ENCODE results near the gene LIN7B.
A peak's percentile ranks its signal among the peaks of the same experiment; 100 is the strongest.
"Not testable (repeated sequence)": the region's sequence is repeated elsewhere in the genome, so short reads cannot be mapped to it uniquely, and the experiment has no call there.

Gene LIN7B

GRCh38 chr19:49074869-49075268 lies 39.3 kb upstream of the LIN7B start:
- TF ChIP-seq, protein P1, sequence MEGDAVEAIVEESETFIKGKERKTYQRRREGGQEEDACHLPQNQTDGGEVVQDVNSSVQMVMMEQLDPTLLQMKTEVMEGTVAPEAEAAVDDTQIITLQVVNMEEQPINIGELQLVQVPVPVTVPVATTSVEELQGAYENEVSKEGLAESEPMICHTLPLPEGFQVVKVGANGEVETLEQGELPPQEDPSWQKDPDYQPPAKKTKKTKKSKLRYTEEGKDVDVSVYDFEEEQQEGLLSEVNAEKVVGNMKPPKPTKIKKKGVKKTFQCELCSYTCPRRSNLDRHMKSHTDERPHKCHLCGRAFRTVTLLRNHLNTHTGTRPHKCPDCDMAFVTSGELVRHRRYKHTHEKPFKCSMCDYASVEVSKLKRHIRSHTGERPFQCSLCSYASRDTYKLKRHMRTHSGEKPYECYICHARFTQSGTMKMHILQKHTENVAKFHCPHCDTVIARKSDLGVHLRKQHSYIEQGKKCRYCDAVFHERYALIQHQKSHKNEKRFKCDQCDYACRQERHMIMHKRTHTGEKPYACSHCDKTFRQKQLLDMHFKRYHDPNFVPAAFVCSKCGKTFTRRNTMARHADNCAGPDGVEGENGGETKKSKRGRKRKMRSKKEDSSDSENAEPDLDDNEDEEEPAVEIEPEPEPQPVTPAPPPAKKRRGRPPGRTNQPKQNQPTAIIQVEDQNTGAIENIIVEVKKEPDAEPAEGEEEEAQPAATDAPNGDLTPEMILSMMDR (IDR thresholded peaks at IDR 0.05), result peak; percentile 73
- H3K27ac ChIP-seq; H3K4me2 ChIP-seq (ENCODE audit: low read length): not testable (repeated sequence)

GRCh38 chr19:49080392-49080791 lies 33.8 kb upstream of the LIN7B start:
- H3K9ac ChIP-seq, result no peak overlapping the region
- TF ChIP-seq, protein P1 (IDR thresholded peaks at IDR 0.05), result no peak
- H3K9me3 ChIP-seq (ENCODE audit: control insufficient read depth, low read length), result no peaks in the 10 kb centered on the region
- H3K27me3 ChIP-seq (ENCODE audit: control insufficient read depth, insufficient read depth, low read length), result no peaks in the 10 kb centered on the region
- H3K79me2 ChIP-seq, result peaks cover under 1% of the 10 kb centered on the region
- no peak overlapping the region for H3K4me3 ChIP-seq (ENCODE audit: low read depth, low read length)
- H3K27ac ChIP-seq, result no peak overlapping the region
- no peak overlapping the region for H3K4me2 ChIP-seq (ENCODE audit: low read length)
- peaks cover 3% of the 10 kb centered on the region for H3K4me1 ChIP-seq
- H2AFZ ChIP-seq, result no peak overlapping the region
- H3K36me3 ChIP-seq (ENCODE audit: control insufficient read depth, insufficient read depth, low read length), result no peaks in the 10 kb centered on the region

More at GRCh38 chr19:49074869-49075268, 39.3 kb upstream of the LIN7B start:
- H3K36me3 ChIP-seq (ENCODE audit: control insufficient read depth, insufficient read depth, low read length); H2AFZ ChIP-seq; H3K4me3 ChIP-seq (ENCODE audit: low read depth, low read length); H3K4me1 ChIP-seq; H3K27me3 ChIP-seq (ENCODE audit: control insufficient read depth, insufficient read depth, low read length); H3K9me3 ChIP-seq (ENCODE audit: control insufficient read depth, low read length); H3K9ac ChIP-seq; H3K79me2 ChIP-seq: not testable (repeated sequence)

- H3K9me3 ChIP-seq (ENCODE audit: control insufficient read depth, low read length), result no peaks in the 10 kb centered on the region
- TF ChIP-seq, protein P1 (IDR thresholded peaks at IDR 0.05), result no peak
- H2AFZ ChIP-seq, result no peak overlapping the region
- no peaks in the 10 kb centered on the region for H3K27me3 ChIP-seq (ENCODE audit: control insufficient read depth, insufficient read depth, low read length)
- H3K4me2 ChIP-seq (ENCODE audit: low read length), result no peak overlapping the region
- H3K4me1 ChIP-seq, result peaks cover 3% of the 10 kb centered on the region
- no peak overlapping the region for H3K9ac ChIP-seq
- no peak overlapping the region for H3K4me3 ChIP-seq (ENCODE audit: low read depth, low read length)
- H3K36me3 ChIP-seq (ENCODE audit: control insufficient read depth, insufficient read depth, low read length), result no peaks in the 10 kb centered on the region
- H3K79me2 ChIP-seq, result peaks cover 9% of the 10 kb centered on the region
- no peak overlapping the region for H3K27ac ChIP-seq
These were observed 32.9 kb upstream of the LIN7B start for GRCh38 chr19:49081273-49081672.

DNA sequence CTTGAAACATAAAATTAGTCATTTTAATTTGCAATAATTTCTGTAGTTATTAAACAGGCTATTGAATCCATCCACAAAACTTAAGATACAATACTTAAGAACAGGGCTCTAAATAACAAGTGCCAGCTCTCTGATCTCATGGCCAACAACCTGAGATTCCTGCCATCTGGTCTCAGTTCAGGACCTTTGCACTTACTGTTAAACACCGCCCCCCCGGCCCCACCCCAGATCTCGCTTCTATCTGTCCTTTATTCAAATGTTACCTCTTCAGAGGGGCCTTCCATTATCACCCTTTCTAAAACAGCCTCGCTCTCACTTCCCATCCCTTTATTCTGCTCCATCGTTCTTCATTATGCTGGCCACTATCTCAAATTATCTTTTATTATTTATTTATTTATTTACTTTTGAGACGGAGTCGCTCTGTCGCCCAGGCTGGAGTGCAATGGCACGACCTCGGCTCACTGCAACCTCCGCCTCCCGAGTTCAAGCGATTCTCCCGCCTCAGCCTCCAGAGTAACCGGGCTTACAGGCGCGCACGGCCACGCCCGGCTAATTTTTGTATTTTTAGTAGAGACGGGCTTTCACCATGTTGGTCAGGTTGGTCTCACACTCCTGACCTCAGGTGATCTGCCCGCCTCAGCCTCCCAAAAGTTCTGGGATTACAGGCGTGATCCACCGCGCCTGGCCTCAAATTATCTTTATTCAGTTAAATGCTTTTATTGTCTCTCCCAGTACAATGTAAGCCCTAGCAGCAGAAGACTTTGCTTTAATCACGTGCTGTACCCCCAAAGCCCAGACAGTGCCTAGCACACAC lies 29.8 kb upstream of the LIN7B start:
- H3K79me2 ChIP-seq, result peaks cover 33% of the 10 kb centered on the region
- H2AFZ ChIP-seq, result peak overlapping the region; percentile 100
- peak overlapping the region; percentile 81 for H3K4me3 ChIP-seq (ENCODE audit: low read depth, low read length)
- H3K9me3 ChIP-seq (ENCODE audit: control insufficient read depth, low read length), result no peaks in the 10 kb centered on the region
- no peaks in the 10 kb centered on the region for H3K27me3 ChIP-seq (ENCODE audit: control insufficient read depth, insufficient read depth, low read length)
- peak overlapping the region; percentile 90 for H3K4me2 ChIP-seq (ENCODE audit: low read length)
- H3K9ac ChIP-seq, result no peak overlapping the region
- TF ChIP-seq, protein P1 (IDR thresholded peaks at IDR 0.05), result no peak
- peaks cover 11% of the 10 kb centered on the region for H3K4me1 ChIP-seq
- no peaks in the 10 kb centered on the region for H3K36me3 ChIP-seq (ENCODE audit: control insufficient read depth, insufficient read depth, low read length)
- peak overlapping the region; percentile 88 for H3K27ac ChIP-seq

Data from parathyroid adenoma (tissue), 2 donors.